HepG2 (cell line): Measurements from ENCODE around the gene PLA2R1. TPM values are rescaled to one million over a fixed set of nuclear protein-coding genes. Genes with fewer than 3 reads are reported as not detected.

ENCODE experiments used
- RXRA ChIP-seq: sonication (generic); formaldehyde crosslinking; IDR thresholded peaks from 2 replicates; pipeline ENCODE4 v1.5.1; 2020; ENCODE audit warnings: missing genetic modification reagents
- TCF12 ChIP-seq, 2 experiments: fragments of 450-650 bp in 1 of 2; sonication (generic) in 1 of 2; formaldehyde crosslinking in 1 of 2; IDR thresholded peaks; 2 replicates each; pipeline versions ENCODE4 v1.6.1 to v1.8.0; 2017 to 2022; ENCODE audit warnings: antibody characterized with exemption in 1 of 2, mild to moderate bottlenecking in 1 of 2, missing genetic modification reagents in 1 of 2, moderate library complexity in 1 of 2
- ZFP37 ChIP-seq: sonication (generic); formaldehyde crosslinking; IDR thresholded peaks from 2 replicates; pipeline ENCODE4 v1.4.0; 2020; ENCODE audit warnings: missing genetic modification reagents, borderline replicate concordance
- ZNF260 ChIP-seq: sonication (generic); formaldehyde crosslinking; IDR thresholded peaks from 2 replicates; pipeline ENCODE4 v1.4.0; 2020; ENCODE audit warnings: missing genetic modification reagents, low read depth, mild to moderate bottlenecking, borderline replicate concordance
- ZNF276 ChIP-seq: sonication (generic); formaldehyde crosslinking; IDR thresholded peaks from 2 replicates; pipeline ENCODE4 v1.4.0; 2020; ENCODE audit warnings: mild to moderate bottlenecking, low read depth, missing genetic modification reagents
- ZNF484 ChIP-seq: sonication (generic); formaldehyde crosslinking; IDR thresholded peaks from 2 replicates; pipeline ENCODE4 v1.5.1; 2020; ENCODE audit warnings: mild to moderate bottlenecking, low read depth, missing genetic modification reagents, borderline replicate concordance
- ZNF678 ChIP-seq: sonication (generic); formaldehyde crosslinking; IDR thresholded peaks from 2 replicates; pipeline ENCODE4 v1.4.0; 2020; ENCODE audit warnings: mild to moderate bottlenecking, missing genetic modification reagents
- ZNF687 ChIP-seq: sonication (generic); formaldehyde crosslinking; IDR thresholded peaks from 2 replicates; pipeline ENCODE4 v1.5.1; 2020; ENCODE audit warnings: mild to moderate bottlenecking, missing genetic modification reagents, moderate library complexity
- polyA plus RNA-seq, 8 experiments: library from polyadenylated mRNA; depleted of rRNA in 3 of 8; stranded (reverse) in 7 of 8; unstranded in 1 of 8; fragments of >200 nt; fragmentation: Illumina TruSeq in 4 of 8; extraction: Trizol in 4 of 8; gene quantifications; 2 replicates each; pipeline versions ENCODE4 v1.2.1 to v1.2.3, GENCODE V29; 2011 to 2016; ENCODE audit warnings: low read depth in 4 of 8, missing spikeins in 1 of 8, mixed read lengths in 1 of 8; ENCODE audit not compliant: insufficient read depth in 1 of 8
- total RNA-seq, 5 experiments: library from RNA; depleted of rRNA; stranded (reverse); fragments of >200 nt; fragmentation: Illumina TruSeq; extraction: Trizol; gene quantifications; 2 replicates each; pipeline ENCODE4 v1.2.3, GENCODE V29; 2016; ENCODE audit warnings: low read depth in 1 of 5

The PLA2R1 gene
- total and polyA plus RNA-seq, 2 of the 13 experiments (the other 11 are each of a cell fraction or from before 2014, with no cell fraction given): not detected

GRCh38 chr2:159963700-159964099 is 98.7 kb downstream of the PLA2R1 start (continued):
- no peak for TF ChIP-seq ZNF687 (CRISPR knock-in tag)
- TF ChIP-seq ZNF484 (CRISPR knock-in tag): no peak
- no peak for TF ChIP-seq TCF12 (IDR thresholded peaks at IDR 0.05)
- TF ChIP-seq TCF12 (CRISPR knock-in tag; IDR thresholded peaks at IDR 0.05): no peak
- TF ChIP-seq ZNF276 (CRISPR knock-in tag): no peak
- TF ChIP-seq ZFP37 (CRISPR knock-in tag): no peak
- TF ChIP-seq RXRA (CRISPR knock-in tag): no peak
- TF ChIP-seq ZNF678: no peak
- no peak for TF ChIP-seq ZNF260 (CRISPR knock-in tag)
